PFSK-1 (cell line): ENCODE data around the gene HPS5.

ENCODE experiments used
- FOXP2 ChIP-seq: optimal IDR thresholded peaks from 2 replicates; pipeline ENCODE3; 2011; ENCODE audit warnings: borderline replicate concordance, control low read depth, inconsistent platforms; ENCODE audit not compliant: insufficient read depth; ENCODE audit errors: extremely low read length, extremely low read depth
- POLR2AphosphoS5 ChIP-seq: IDR thresholded peaks from 2 replicates; pipeline ENCODE4 v1.6.1; 2012; ENCODE audit warnings: low read depth, mild to moderate bottlenecking, control low read depth, low read length, moderate library complexity
- SIN3A ChIP-seq: IDR thresholded peaks from 2 replicates; pipeline ENCODE4 v1.6.1; 2012; ENCODE audit warnings: mild to moderate bottlenecking, low read length, moderate library complexity, borderline replicate concordance; ENCODE audit not compliant: insufficient read depth
- TAF1 ChIP-seq: IDR thresholded peaks from 2 replicates; pipeline ENCODE4 v1.6.1; 2012; ENCODE audit warnings: low read length, control low read depth, borderline replicate concordance; ENCODE audit not compliant: insufficient read depth
- TF ChIP-seq, protein P1 (sequence below), 2 experiments: IDR thresholded peaks; 2 replicates each; pipeline versions ENCODE4 v1.6.1 to v1.8.0; 2011 to 2012; ENCODE audit warnings: low read depth in 2 of 2, low read length in 2 of 2, control low read depth in 1 of 2, inconsistent platforms in 1 of 2, mild to moderate bottlenecking in 1 of 2, moderate library complexity in 1 of 2; ENCODE audit not compliant: insufficient read depth in 1 of 2

Gene HPS5

DNA sequence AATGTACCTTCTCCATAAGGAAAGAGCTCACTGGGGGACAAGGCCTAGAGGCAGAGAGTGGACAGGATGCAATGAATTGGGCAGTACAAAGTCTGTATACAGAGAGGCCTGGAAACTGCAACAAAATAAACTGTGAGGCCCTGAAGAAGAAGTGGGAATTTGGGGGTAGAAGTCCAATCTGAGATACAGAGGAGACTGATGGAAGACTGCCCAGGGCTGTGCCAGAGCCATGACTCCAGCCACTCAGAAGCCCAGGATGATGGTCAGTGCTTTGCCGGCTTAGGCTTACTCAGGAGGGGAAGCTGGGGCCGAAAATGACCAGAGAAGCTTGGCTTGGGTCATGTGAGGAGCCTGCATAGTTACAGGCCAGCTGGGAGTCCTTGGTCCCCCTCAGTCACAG, 91.1 kb downstream of the HPS5 start:
- no peak for TF ChIP-seq SIN3A
- TF ChIP-seq, protein P1, sequence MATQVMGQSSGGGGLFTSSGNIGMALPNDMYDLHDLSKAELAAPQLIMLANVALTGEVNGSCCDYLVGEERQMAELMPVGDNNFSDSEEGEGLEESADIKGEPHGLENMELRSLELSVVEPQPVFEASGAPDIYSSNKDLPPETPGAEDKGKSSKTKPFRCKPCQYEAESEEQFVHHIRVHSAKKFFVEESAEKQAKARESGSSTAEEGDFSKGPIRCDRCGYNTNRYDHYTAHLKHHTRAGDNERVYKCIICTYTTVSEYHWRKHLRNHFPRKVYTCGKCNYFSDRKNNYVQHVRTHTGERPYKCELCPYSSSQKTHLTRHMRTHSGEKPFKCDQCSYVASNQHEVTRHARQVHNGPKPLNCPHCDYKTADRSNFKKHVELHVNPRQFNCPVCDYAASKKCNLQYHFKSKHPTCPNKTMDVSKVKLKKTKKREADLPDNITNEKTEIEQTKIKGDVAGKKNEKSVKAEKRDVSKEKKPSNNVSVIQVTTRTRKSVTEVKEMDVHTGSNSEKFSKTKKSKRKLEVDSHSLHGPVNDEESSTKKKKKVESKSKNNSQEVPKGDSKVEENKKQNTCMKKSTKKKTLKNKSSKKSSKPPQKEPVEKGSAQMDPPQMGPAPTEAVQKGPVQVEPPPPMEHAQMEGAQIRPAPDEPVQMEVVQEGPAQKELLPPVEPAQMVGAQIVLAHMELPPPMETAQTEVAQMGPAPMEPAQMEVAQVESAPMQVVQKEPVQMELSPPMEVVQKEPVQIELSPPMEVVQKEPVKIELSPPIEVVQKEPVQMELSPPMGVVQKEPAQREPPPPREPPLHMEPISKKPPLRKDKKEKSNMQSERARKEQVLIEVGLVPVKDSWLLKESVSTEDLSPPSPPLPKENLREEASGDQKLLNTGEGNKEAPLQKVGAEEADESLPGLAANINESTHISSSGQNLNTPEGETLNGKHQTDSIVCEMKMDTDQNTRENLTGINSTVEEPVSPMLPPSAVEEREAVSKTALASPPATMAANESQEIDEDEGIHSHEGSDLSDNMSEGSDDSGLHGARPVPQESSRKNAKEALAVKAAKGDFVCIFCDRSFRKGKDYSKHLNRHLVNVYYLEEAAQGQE (IDR thresholded peaks at IDR 0.05; ENCODE audit: insufficient read depth in 1 of 2, low read depth in 2 of 2, low read length in 2 of 2), result no peak
- no peak for TF ChIP-seq TAF1
- no peak for TF ChIP-seq POLR2AphosphoS5
- TF ChIP-seq FOXP2, result no peak

DNA sequence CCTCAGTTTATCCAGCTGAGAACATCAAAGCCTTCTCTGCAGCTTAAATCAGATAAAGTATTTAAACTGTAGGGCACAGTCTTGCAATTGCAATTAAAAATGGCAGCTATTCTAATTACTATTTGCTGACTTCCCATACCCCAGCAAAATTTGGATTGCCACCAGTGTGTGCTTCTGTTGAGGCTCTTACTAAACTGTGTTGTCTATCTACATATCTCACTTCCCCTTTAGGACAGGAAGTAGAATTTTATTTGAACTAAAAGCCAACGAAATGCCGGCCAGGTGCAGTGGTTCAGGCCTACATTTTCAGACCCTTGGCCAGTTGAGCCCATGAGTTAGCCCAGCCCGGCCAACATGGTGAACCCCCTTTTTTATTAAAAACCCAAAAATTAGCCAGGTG, 92.4 kb downstream of the HPS5 start:
- TF ChIP-seq, protein P1 (IDR thresholded peaks at IDR 0.05; ENCODE audit: insufficient read depth in 1 of 2, low read depth in 2 of 2, low read length in 2 of 2), result no peak
- TF ChIP-seq SIN3A (no peak), TAF1 (no peak), FOXP2 (no peak)
